Activated T-helper 1 cell treated with Interleukin-2 at 50 U/mL for 16 hours (primary cell): ENCODE data around the gene MPND.

Experiments used
- DNase-seq: peaks from one replicate; pipeline ENCODE4 v3.0.0-alpha.2; 2020; ENCODE audit warnings: low read depth

Gene MPND

GRCh38 chr19:4403005-4403761, 59.8 kb downstream of the MPND start:
- DNase-seq, result no peak

- DNase-seq, result no peak
Measured at GRCh38 chr19:4405977-4406376, 62.6 kb downstream of the MPND start.

GRCh38 chr19:4406626-4407025, 63.3 kb downstream of the MPND start:
- DNase-seq, result no peak

- DNase-seq, result no peak
Measured at GRCh38 chr19:4409123-4409933, 66.0 kb downstream of the MPND start.
